GM18499 (cell line): ENCODE data around the gene BBX.
"Not testable (repeated sequence)": the region's sequence is repeated elsewhere in the genome, so short reads cannot be mapped to it uniquely, and the experiment has no call there.

Source experiments
- ATAC-seq: cut with Tn5 transposase; IDR thresholded peaks from one replicate; pipeline ENCODE4 v1.9.1; 2021; ENCODE audit warnings: moderate number of reproducible peaks; ENCODE audit not compliant: insufficient read depth, unreplicated experiment

BBX gene

GRCh38 chr3:107540857-107541256, 18.1 kb downstream of the BBX start:
- ATAC-seq = no peak

GRCh38 chr3:107542665-107543064, 19.9 kb downstream of the BBX start:
- ATAC-seq = no peak

- ATAC-seq = no peak
Observed at GRCh38 chr3:107543666-107544065, 20.9 kb downstream of the BBX start.

- no peak for ATAC-seq
Observed at GRCh38 chr3:107545680-107546120, 22.9 kb downstream of the BBX start.

GRCh38 chr3:107548601-107549000, 25.8 kb downstream of the BBX start:
- no peak for ATAC-seq

GRCh38 chr3:107555359-107555758, 32.6 kb downstream of the BBX start:
- no peak for ATAC-seq

- ATAC-seq = no peak
Observed at GRCh38 chr3:107557743-107558142, 35.0 kb downstream of the BBX start.

GRCh38 chr3:107560166-107560565, 37.4 kb downstream of the BBX start:
- no peak for ATAC-seq

- no peak for ATAC-seq
Observed at GRCh38 chr3:107561980-107562379, 39.2 kb downstream of the BBX start.

GRCh38 chr3:107562969-107563529, 40.3 kb downstream of the BBX start:
- no peak for ATAC-seq

GRCh38 chr3:107565244-107565643, 42.5 kb downstream of the BBX start:
- ATAC-seq = not testable (repeated sequence)

- ATAC-seq = not testable (repeated sequence)
Observed at GRCh38 chr3:107571089-107571488, 48.3 kb downstream of the BBX start.

GRCh38 chr3:107571492-107571891, 48.7 kb downstream of the BBX start:
- not testable (repeated sequence) for ATAC-seq

- no peak for ATAC-seq
Observed at GRCh38 chr3:107574650-107575049, 51.9 kb downstream of the BBX start.

- no peak for ATAC-seq
Observed at GRCh38 chr3:107578091-107578490, 55.3 kb downstream of the BBX start.

- ATAC-seq = no peak
Observed at GRCh38 chr3:107578523-107578922, 55.8 kb downstream of the BBX start.

- ATAC-seq = no peak
Observed at GRCh38 chr3:107579371-107579770, 56.6 kb downstream of the BBX start.

GRCh38 chr3:107581230-107581629, 58.5 kb downstream of the BBX start:
- ATAC-seq = no peak

- ATAC-seq = no peak
Observed at GRCh38 chr3:107588217-107588616, 65.5 kb downstream of the BBX start.

GRCh38 chr3:107589454-107589853, 66.7 kb downstream of the BBX start:
- ATAC-seq = peak; percentile 74

- no peak for ATAC-seq
Observed at GRCh38 chr3:107590786-107591185, 68.0 kb downstream of the BBX start.

GRCh38 chr3:107592073-107592472, 69.3 kb downstream of the BBX start:
- no peak for ATAC-seq

GRCh38 chr3:107594870-107595269, 72.1 kb downstream of the BBX start:
- ATAC-seq = no peak
